H1 (cell line): Measurements from ENCODE around the gene ANXA5. TPM values are rescaled to one million over a fixed set of nuclear protein-coding genes. Genes with fewer than 3 reads are reported as not detected.

ENCODE experiments used
- CTCF ChIA-PET: fragments of 300-600 bp; sonication (Branson Sonifier 250); formaldehyde crosslinking; loops from one replicate; lab custom pipeline; 2021; ENCODE audit not compliant: partially characterized antibody; lab: Charles Lee
- POLR2A ChIA-PET: fragments of 300-600 bp; sonication (Branson Sonifier 250); formaldehyde crosslinking; loops from one replicate; lab custom pipeline; 2021; ENCODE audit warnings: inconsistent platforms; ENCODE audit not compliant: partially characterized antibody; lab: Charles Lee
- DNase-seq, 2 experiments: peaks; one replicate each; pipeline versions ENCODE4 v3.0.0 to v3.0.0-alpha.2; 2010 to 2022; ENCODE audit warnings: low spot score in 2 of 2, low read depth in 1 of 2, mixed read lengths in 1 of 2
- FAIRE-seq: peaks from 2 replicates; lab custom pipeline; 2011; peaks lifted over from hg19 to GRCh38; lab: Jason Lieb, UNC
- H2AFZ ChIP-seq: 2 replicates; pipeline ENCODE4 v1.8.1; 2012; ENCODE audit warnings: low read length, inconsistent platforms
- H2AK5ac ChIP-seq: 2 replicates; pipeline ENCODE4 v1.6.1; 2013; ENCODE audit warnings: low read depth, low read length
- H2BK120ac ChIP-seq: replicated peaks from 2 replicates; pipeline ENCODE3; 2013; ENCODE audit warnings: low read depth, low read length, inconsistent platforms
- H2BK12ac ChIP-seq: 2 replicates; pipeline ENCODE4 v1.6.1; 2013; ENCODE audit warnings: low read depth, low read length
- H2BK15ac ChIP-seq: 2 replicates; pipeline ENCODE4 v1.6.1; 2013; ENCODE audit warnings: low read length
- H2BK20ac ChIP-seq: 2 replicates; pipeline ENCODE4 v1.6.1; 2013; ENCODE audit warnings: low read length
- H2BK5ac ChIP-seq: 2 replicates; pipeline ENCODE4 v1.6.1; 2013; ENCODE audit warnings: low read depth, low read length
- H3K14ac ChIP-seq: 2 replicates; pipeline ENCODE4 v1.6.1; 2013; ENCODE audit warnings: inconsistent platforms; ENCODE audit not compliant: insufficient read length
- H3K18ac ChIP-seq: 2 replicates; pipeline ENCODE4 v1.6.1; 2013; ENCODE audit warnings: low read length; ENCODE audit errors: extremely low read depth
- H3K23ac ChIP-seq: 2 replicates; pipeline ENCODE4 v1.6.1; 2013; ENCODE audit warnings: inconsistent platforms; ENCODE audit not compliant: insufficient read length
- H3K23me2 ChIP-seq: 2 replicates; pipeline ENCODE4 v1.6.1; 2013; ENCODE audit warnings: low read depth, low read length
- H3K27ac ChIP-seq: 2 replicates; pipeline ENCODE4 v1.6.1; 2011; ENCODE audit warnings: low read depth, low read length, inconsistent platforms
- H3K27me3 ChIP-seq, 4 experiments: replicated peaks in 1 of 4; 1 replicate in 1 of 4; 2 replicates in 3 of 4; pipeline versions ENCODE4 v1.6.1 to v1.8.1; 2011 to 2013; ENCODE audit warnings: low read length in 3 of 4, mild to moderate bottlenecking in 3 of 4, inconsistent platforms in 2 of 4, mixed read lengths in 2 of 4, moderate library complexity in 1 of 4; ENCODE audit not compliant: control insufficient read depth in 3 of 4, insufficient read depth in 3 of 4; ENCODE audit errors: extremely low read depth in 1 of 4
- H3K36me3 ChIP-seq, 4 experiments: 2 replicates each; pipeline versions ENCODE4 v1.6.1 to v1.8.1; 2011 to 2013; ENCODE audit warnings: mild to moderate bottlenecking in 4 of 4, low read length in 3 of 4, moderate library complexity in 2 of 4, control low read depth in 1 of 4, inconsistent platforms in 1 of 4; ENCODE audit not compliant: insufficient read depth in 4 of 4, control insufficient read depth in 2 of 4
- H3K4ac ChIP-seq: replicated peaks from 2 replicates; pipeline ENCODE3; 2013; ENCODE audit warnings: low read length, low read depth, mixed read lengths, inconsistent platforms; ENCODE audit not compliant: insufficient read length
- H3K4me1 ChIP-seq, 4 experiments: replicated peaks in 1 of 4; 1 replicate in 1 of 4; 2 replicates in 3 of 4; pipeline versions ENCODE4 v1.6.1 to v1.8.1; 2011 to 2013; ENCODE audit warnings: low read length in 3 of 4, inconsistent platforms in 2 of 4, mixed read lengths in 1 of 4; ENCODE audit not compliant: insufficient read depth in 4 of 4, control insufficient read depth in 3 of 4
- H3K4me2 ChIP-seq, 2 experiments: 2 replicates each; pipeline versions ENCODE4 v1.6.1 to v1.8.1; 2011 to 2013; ENCODE audit warnings: low read depth in 2 of 2, low read length in 2 of 2, control low read depth in 1 of 2, inconsistent platforms in 1 of 2, mild to moderate bottlenecking in 1 of 2; ENCODE audit not compliant: insufficient read depth in 1 of 2
- H3K4me3 ChIP-seq, 4 experiments: fragments of 200-600, 300-600 bp in 1 of 4; sonication (generic), shearing (Covaris generic), sonication (Bioruptor Twin) in 1 of 4; 2 replicates each; pipeline versions ENCODE4 v1.5.1 to v1.8.1; 2011 to 2016; ENCODE audit warnings: low read length in 4 of 4, low read depth in 3 of 4, control low read depth in 2 of 4, inconsistent platforms in 2 of 4, mild to moderate bottlenecking in 2 of 4, mixed read lengths in 1 of 4, moderate library complexity in 1 of 4; ENCODE audit not compliant: insufficient read depth in 2 of 4; ENCODE audit errors: extremely low read depth in 1 of 4
- H3K56ac ChIP-seq: replicated peaks from 2 replicates; pipeline ENCODE3; 2013; ENCODE audit warnings: low read depth, mild to moderate bottlenecking, mixed read lengths, low read length, inconsistent platforms; ENCODE audit not compliant: insufficient read length
- H3K79me1 ChIP-seq: 2 replicates; pipeline ENCODE4 v1.6.1; 2013; ENCODE audit warnings: low read depth, low read length, control low read depth
- H3K79me2 ChIP-seq, 2 experiments: 2 replicates each; pipeline versions ENCODE4 v1.6.1 to v1.8.1; 2012 to 2013; ENCODE audit warnings: low read length in 2 of 2, mild to moderate bottlenecking in 2 of 2, inconsistent platforms in 1 of 2; ENCODE audit not compliant: insufficient read depth in 2 of 2, control insufficient read depth in 1 of 2
- H3K9ac ChIP-seq, 4 experiments: replicated peaks in 1 of 4; 1 replicate in 1 of 4; 2 replicates in 3 of 4; pipeline versions ENCODE4 v1.6.1 to v1.8.1; 2011 to 2013; ENCODE audit warnings: low read depth in 3 of 4, low read length in 3 of 4, control low read depth in 2 of 4, mild to moderate bottlenecking in 2 of 4, moderate library complexity in 2 of 4, inconsistent platforms in 1 of 4; ENCODE audit errors: extremely low read depth in 1 of 4
- H3K9me3 ChIP-seq, 2 experiments: 2 replicates each; pipeline versions ENCODE4 v1.6.1 to v1.8.1; 2012 to 2013; ENCODE audit warnings: mild to moderate bottlenecking in 2 of 2, moderate library complexity in 2 of 2, control low read depth in 1 of 2, inconsistent platforms in 1 of 2, low read depth in 1 of 2, low read length in 1 of 2, mixed read lengths in 1 of 2; ENCODE audit not compliant: insufficient read depth in 2 of 2
- H4K20me1 ChIP-seq, 2 experiments: replicated peaks in 1 of 2; 2 replicates each; pipeline versions ENCODE3 to v1.8.1; 2011 to 2013; ENCODE audit warnings: inconsistent platforms in 2 of 2, low read length in 2 of 2, mild to moderate bottlenecking in 1 of 2; ENCODE audit not compliant: insufficient read depth in 2 of 2, control insufficient read depth in 1 of 2
- H4K5ac ChIP-seq: 2 replicates; pipeline ENCODE4 v1.6.1; 2013; ENCODE audit warnings: low read length, low read depth, mixed read lengths, inconsistent platforms; ENCODE audit not compliant: insufficient read length
- H4K8ac ChIP-seq: 2 replicates; pipeline ENCODE4 v1.8.0; 2013; ENCODE audit warnings: mild to moderate bottlenecking, moderate library complexity, low read length, inconsistent platforms; ENCODE audit not compliant: insufficient read depth; ENCODE audit errors: extremely low read depth
- H4K91ac ChIP-seq: replicated peaks from 2 replicates; pipeline ENCODE3; 2013; ENCODE audit warnings: low read length, mixed read lengths, inconsistent platforms; ENCODE audit not compliant: insufficient read length
- ASH2L ChIP-seq: fragments of 200-600, 300-600 bp; sonication (generic); IDR thresholded peaks from one replicate; pipeline ENCODE4 v1.7.1; 2017; ENCODE audit warnings: low read length
- BCL11A ChIP-seq, 2 experiments: IDR thresholded peaks; one replicate each; pipeline ENCODE4 v1.6.1; 2011; ENCODE audit warnings: low read depth in 2 of 2, low read length in 2 of 2, mild to moderate bottlenecking in 2 of 2
- CBX5 ChIP-seq: fragments of 300-800, 300-1000 bp; sonication (generic); IDR thresholded peaks from 2 replicates; pipeline ENCODE4 v1.7.1; 2016; ENCODE audit warnings: antibody characterized with exemption, low read length, low read depth
- GTF2F1 ChIP-seq: IDR thresholded peaks from 2 replicates; pipeline ENCODE4 v1.6.1; 2012; ENCODE audit warnings: low read depth, low read length, improper control_type of control experiment, borderline replicate concordance
- NRF1 ChIP-seq: IDR thresholded peaks from 2 replicates; pipeline ENCODE4 v1.6.1; 2011; ENCODE audit warnings: mild to moderate bottlenecking, low read depth, low read length, improper control_type of control experiment
- PHF8 ChIP-seq: fragments of 200-600 bp; sonication (generic); conservative IDR thresholded peaks from 2 replicates; pipeline ENCODE4 v1.7.1; 2012; ENCODE audit warnings: low read depth, mild to moderate bottlenecking, inconsistent platforms, low read length, moderate library complexity
- SP1 ChIP-seq: IDR thresholded peaks from 2 replicates; pipeline ENCODE4 v1.6.1; 2011; ENCODE audit warnings: low read depth, low read length
- SP4 ChIP-seq: IDR thresholded peaks from 2 replicates; pipeline ENCODE4 v1.6.1; 2012; ENCODE audit warnings: low read length, inconsistent platforms
- SRF ChIP-seq: IDR thresholded peaks from 2 replicates; pipeline ENCODE4 v1.6.1; 2011; ENCODE audit warnings: mild to moderate bottlenecking, low read depth, low read length, moderate library complexity
- TAF1 ChIP-seq: IDR thresholded peaks from 2 replicates; pipeline ENCODE4 v1.6.1; 2011; ENCODE audit warnings: mild to moderate bottlenecking, low read depth, low read length
- TEAD4 ChIP-seq: IDR thresholded peaks from 2 replicates; pipeline ENCODE4 v1.6.1; 2012; ENCODE audit warnings: low read depth, low read length, inconsistent platforms, mixed read lengths
- USF2 ChIP-seq: IDR thresholded peaks from 2 replicates; pipeline ENCODE4 v1.6.1; 2011; ENCODE audit warnings: low read length, improper control_type of control experiment
- WGBS, 2 experiments: shearing (Covaris generic) in 1 of 2; methylation state at CpG; one replicate each; pipeline versions ENCODE4 v1.1.6 to v1.1.7; 2013 to 2015; ENCODE audit warnings: low lambda C conversion rate in 2 of 2, mixed read lengths in 2 of 2, inconsistent platforms in 1 of 2, low coverage in 1 of 2, missing lambda C conversion rate in 1 of 2; ENCODE audit not compliant: insufficient replicate concordance in 2 of 2, insufficient coverage in 1 of 2, insufficient read length in 1 of 2; ENCODE audit errors: extremely low coverage in 1 of 2, missing lambda C conversion rate in 1 of 2; 5-methylcytosine and 5-hydroxymethylcytosine counted together
- polyA plus RNA-seq, 7 experiments: library from polyadenylated mRNA; depleted of rRNA in 3 of 7; stranded (reverse) in 5 of 7; unstranded in 2 of 7; fragments of >200 nt in 5 of 7; fragments of 200-250 nt in 2 of 7; gene quantifications; 1 replicate in 5 of 7; 2 replicates in 1 of 7; 4 replicates in 1 of 7; pipeline versions ENCODE4 v1.2.1 to v1.2.3, GENCODE V29; 2011 to 2013; ENCODE audit warnings: missing spikeins in 2 of 7, mixed read lengths in 2 of 7
- total RNA-seq: library from RNA; stranded (reverse); fragmentation: NEBNext Ultra II Directional; extraction: Animal tissue kit (Norgen Biotek cat#: 25700); gene quantifications from 2 replicates; pipeline ENCODE4 v1.2.1, GENCODE V29; 2021

ANXA5 gene
- total and polyA plus RNA-seq, 2 of the 8 experiments (the other 6 are each of a cell fraction or from before 2014, with no cell fraction given), result 213 to 221 TPM

DNA sequence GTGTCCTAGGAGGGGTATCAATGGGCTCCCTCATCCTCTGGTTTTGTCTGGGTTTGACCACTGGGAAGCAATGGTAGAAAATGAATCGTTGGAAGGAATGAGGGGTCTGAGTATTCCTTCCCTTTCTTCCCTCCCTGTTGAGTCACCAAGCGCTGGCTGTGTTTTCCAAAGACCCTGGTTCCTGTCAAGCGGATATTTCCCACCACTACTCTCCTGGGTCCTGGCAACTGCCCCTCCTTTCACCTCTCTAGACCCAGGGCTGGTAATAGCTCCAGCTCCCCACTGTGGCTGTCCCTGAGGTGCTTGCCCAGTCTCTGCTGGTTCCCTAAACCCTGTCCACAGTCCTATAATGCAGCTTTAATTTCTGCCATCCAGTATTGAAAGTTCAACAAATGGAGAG, 46.0 kb upstream of the ANXA5 start:
- TF ChIP-seq SRF (no peak), BCL11A (IDR thresholded peaks at IDR 0.05; ENCODE audit: low read depth in 2 of 2, low read length in 2 of 2) (no peak), TAF1 (no peak), NRF1 (no peak), SP1 (no peak), TEAD4 (no peak), CBX5 (no peak), GTF2F1 (no peak), ASH2L (no peak), PHF8 (no peak), USF2 (no peak), SP4 (no peak)
- Histone ChIP-seq H4K91ac (no peak overlapping the region), H3K9ac (no peak overlapping the region), H2AFZ (no peak overlapping the region), H3K56ac (no peak overlapping the region), H2BK12ac (no peak overlapping the region), H2BK20ac (no peak overlapping the region), H3K4me1 (peaks cover 0 to 3% (median 3%) of the 10 kb centered on the region in 4 experiments; a peak in 4 of 7 replicates), H2BK15ac (no peak overlapping the region), H3K36me3 (no peaks in the 10 kb centered on the region), H3K4me3 (no peak overlapping the region), H4K5ac (no peak overlapping the region), H2BK5ac (no peak overlapping the region), H3K79me1 (no peaks in the 10 kb centered on the region), H3K23ac (no peak overlapping the region), H3K14ac (no peak overlapping the region), H3K9me3 (no peaks in the 10 kb centered on the region), H2AK5ac (no peak overlapping the region), H3K27ac (no peak overlapping the region), H3K4ac (no peak overlapping the region), H3K79me2 (no peaks in the 10 kb centered on the region), H4K20me1 (peaks cover 0 to 2% of the 10 kb centered on the region in 2 experiments), H3K23me2 (peaks cover 2% of the 10 kb centered on the region; the same call in 1 of the 2 replicates), H4K8ac (no peak overlapping the region), H3K27me3 (peaks cover 0 to 6% (median 5%) of the 10 kb centered on the region in 4 experiments; a peak in 5 of 7 replicates), H3K18ac (no peak overlapping the region), H3K4me2 (no peak overlapping the region), H2BK120ac (no peak overlapping the region)
- 62% methylated on average over 3 of the region's 3 CpGs; no CpG with 5 or more reads in 1 of the 2 experiments for WGBS, 2 experiments
- CTCF ChIA-PET, result interaction anchor here (0.7 kb wide), 1 partner anchor 276 kb away, joined by 3 read pairs; no protein-coding TSS in a partner anchor
- DNase-seq (no peak), FAIRE-seq (no peak)
- POLR2A ChIA-PET, result interaction anchor here (0.9 kb wide), 1 partner anchor 58 kb away, joined by 3 read pairs; the partner anchor contains the start of gene EXOSC9
